ENCODE measurements around the gene BATF. TPM values are rescaled to one million over a fixed set of nuclear protein-coding genes. Genes with fewer than 3 reads are reported as not detected.

The BATF gene
- total RNA-seq, 2 experiments from 2014 or later, result 0.98 to 1.5 TPM

- Histone ChIP-seq H3K4me2 (ENCODE audit: low read length) (no peak overlapping the region), H3K9me3 (ENCODE audit: low read length) (no peaks in the 10 kb centered on the region), H3K36me3 (ENCODE audit: insufficient read depth, low read length) (no peaks in the 10 kb centered on the region), H3K4me3 (ENCODE audit: low read depth, low read length, poor library complexity, severe bottlenecking) (no peak overlapping the region), H3K4me1 (ENCODE audit: insufficient read depth, low read length, poor library complexity, severe bottlenecking) (no peaks in the 10 kb centered on the region), H2AFZ (ENCODE audit: low read length) (no peak overlapping the region), H3K27ac (ENCODE audit: low read depth, low read length, poor library complexity, severe bottlenecking) (no peak overlapping the region), H3K79me2 (ENCODE audit: insufficient read depth, low read depth, low read length) (no peaks in the 10 kb centered on the region), H3K9me2 (ENCODE audit: insufficient read depth, low read length) (no peaks in the 10 kb centered on the region), H4K20me1 (ENCODE audit: insufficient read depth, low read length) (no peaks in the 10 kb centered on the region)
- DNase-seq (ENCODE audit: low spot score), result no peak
- ChIA-PET CTCF (ENCODE audit: unreplicated experiment) (no interaction called here), POLR2A (interaction anchor here (1.0 kb wide), 1 partner anchor 69 kb away, joined by 4 read pairs; no protein-coding TSS in a partner anchor)
- intact Hi-C loops (cut with micrococcal nuclease; ENCODE audit: unreplicated experiment), result no loop called here
- TF ChIP-seq CTCF (conservative IDR thresholded peaks at IDR 0.05; ENCODE audit: low read length) (no peak), EZH2phosphoT487 (IDR thresholded peaks at IDR 0.05; ENCODE audit: borderline replicate concordance, low read depth, low read length) (no peak)
- BruUV-seq (replicated peaks), result no TSS peak
Observed at GRCh38 chr14:75587388-75587787, 65.1 kb downstream of the BATF start.

GRCh38 chr14:75589931-75590330 lies 67.7 kb downstream of the BATF start:
- no peaks in the 10 kb centered on the region for H3K36me3 ChIP-seq (ENCODE audit: insufficient read depth, low read length)
- no peaks in the 10 kb centered on the region; the same call in 1 of the 2 replicates for H3K9me2 ChIP-seq (ENCODE audit: insufficient read depth, low read length)
- TF ChIP-seq EZH2phosphoT487 (IDR thresholded peaks at IDR 0.05; ENCODE audit: borderline replicate concordance, low read depth, low read length) (no peak), CTCF (conservative IDR thresholded peaks at IDR 0.05; ENCODE audit: low read length) (no peak)
- H4K20me1 ChIP-seq (ENCODE audit: insufficient read depth, low read length), result no peaks in the 10 kb centered on the region
- no TSS peak for BruUV-seq (replicated peaks)
- no peaks in the 10 kb centered on the region for H3K4me1 ChIP-seq (ENCODE audit: insufficient read depth, low read length, poor library complexity, severe bottlenecking)
- POLR2A ChIA-PET, result no interaction called here
- no peaks in the 10 kb centered on the region for H3K79me2 ChIP-seq (ENCODE audit: insufficient read depth, low read depth, low read length)
- CTCF ChIA-PET (ENCODE audit: unreplicated experiment), result no interaction called here
- no peak overlapping the region for H2AFZ ChIP-seq (ENCODE audit: low read length)
- H3K4me3 ChIP-seq (ENCODE audit: low read depth, low read length, poor library complexity, severe bottlenecking), result no peak overlapping the region
- no peaks in the 10 kb centered on the region for H3K9me3 ChIP-seq (ENCODE audit: low read length)
- intact Hi-C loops (cut with micrococcal nuclease; ENCODE audit: unreplicated experiment), result no loop called here
- no peak overlapping the region for H3K27ac ChIP-seq (ENCODE audit: low read depth, low read length, poor library complexity, severe bottlenecking)
- no peak overlapping the region for H3K4me2 ChIP-seq (ENCODE audit: low read length)
- no peak for DNase-seq (ENCODE audit: low spot score)

GRCh38 chr14:75591331-75591946 lies 69.2 kb downstream of the BATF start:
- no peak overlapping the region for H3K4me3 ChIP-seq (ENCODE audit: low read depth, low read length, poor library complexity, severe bottlenecking)
- BruUV-seq (replicated peaks), result no TSS peak
- POLR2A ChIA-PET, result no interaction called here
- no peaks in the 10 kb centered on the region for H3K36me3 ChIP-seq (ENCODE audit: insufficient read depth, low read length)
- no peak overlapping the region for H3K4me2 ChIP-seq (ENCODE audit: low read length)
- no peaks in the 10 kb centered on the region for H3K9me3 ChIP-seq (ENCODE audit: low read length)
- H3K4me1 ChIP-seq (ENCODE audit: insufficient read depth, low read length, poor library complexity, severe bottlenecking), result no peaks in the 10 kb centered on the region
- TF ChIP-seq CTCF (conservative IDR thresholded peaks at IDR 0.05; ENCODE audit: low read length), result no peak
- no peak for TF ChIP-seq EZH2phosphoT487 (IDR thresholded peaks at IDR 0.05; ENCODE audit: borderline replicate concordance, low read depth, low read length)
- no peaks in the 10 kb centered on the region for H4K20me1 ChIP-seq (ENCODE audit: insufficient read depth, low read length)
- no peak for DNase-seq (ENCODE audit: low spot score)
- no peak overlapping the region for H2AFZ ChIP-seq (ENCODE audit: low read length)
- intact Hi-C loops (cut with micrococcal nuclease; ENCODE audit: unreplicated experiment), result no loop called here
- H3K27ac ChIP-seq (ENCODE audit: low read depth, low read length, poor library complexity, severe bottlenecking), result no peak overlapping the region
- no peaks in the 10 kb centered on the region; the same call in 1 of the 2 replicates for H3K9me2 ChIP-seq (ENCODE audit: insufficient read depth, low read length)
- CTCF ChIA-PET (ENCODE audit: unreplicated experiment), result no interaction called here
- no peaks in the 10 kb centered on the region for H3K79me2 ChIP-seq (ENCODE audit: insufficient read depth, low read depth, low read length)
